ENCODE results near the gene CELF4.

DNA sequence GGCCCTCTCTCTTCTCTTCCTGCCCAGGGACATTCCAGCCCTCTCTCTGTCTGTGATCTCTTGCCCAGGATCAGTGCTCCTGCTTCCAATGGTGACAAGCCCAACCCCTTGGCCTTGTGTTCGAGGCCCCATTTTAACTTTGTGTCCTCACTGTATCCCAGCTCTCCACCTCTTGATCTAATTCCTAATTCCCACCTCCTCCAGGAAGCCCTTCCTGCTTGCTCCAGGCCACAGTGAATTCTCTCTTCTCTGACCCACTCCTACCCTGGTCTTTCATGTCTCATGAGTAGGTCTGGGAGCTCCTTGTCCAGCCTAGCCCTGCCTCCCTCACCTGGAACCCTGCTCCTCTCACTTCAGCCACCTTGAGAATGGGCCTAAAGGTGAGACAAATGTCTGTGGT is 249.1 kb downstream of the CELF4 start:
- no peak for TF ChIP-seq CTCF (IDR thresholded peaks at IDR 0.05)
- TF ChIP-seq POLR2A (IDR thresholded peaks at IDR 0.05): no peak
